A549 (cell line): ENCODE data around the gene NDUFA12. TPM values are rescaled to one million over a fixed set of nuclear protein-coding genes. Genes with fewer than 3 reads are reported as not detected.

Experiments used
- ATAC-seq, 2 experiments: fragments of 200-7000 bp in 1 of 2; fragments of >200 bp in 1 of 2; cut with Nextera tagmentation in 1 of 2; cut with Tn5 transposase in 1 of 2; 3 replicates each; pipeline versions ENCODE4 v1.8.0 to v1.9.1; 2018 to 2020; ENCODE audit warnings: mild to moderate bottlenecking in 1 of 2, moderate library complexity in 1 of 2
- CTCF ChIA-PET: fragments of 300-600 bp; sonication (Branson Sonifier 250); formaldehyde crosslinking; extraction: SDS; loops from one replicate; lab custom pipeline; 2021; ENCODE audit warnings: antibody characterized with exemption, inconsistent platforms; lab: Yijun Ruan, JAX
- POLR2A ChIA-PET: fragments of 350-600 bp; formaldehyde crosslinking; extraction: SDS; loops from one replicate; lab custom pipeline; 2021; ENCODE audit warnings: antibody characterized with exemption, inconsistent platforms; lab: Yijun Ruan, JAX
- DNase-seq, 2 experiments: peaks; one replicate each; pipeline versions ENCODE4 v3.0.0 to v3.0.0-alpha.2; 2011 to 2016; ENCODE audit warnings: low read depth in 1 of 2, low spot score in 1 of 2
- FAIRE-seq: peaks from 2 replicates; lab custom pipeline; 2011; peaks lifted over from hg19 to GRCh38; lab: Jason Lieb, UNC
- H3K27ac ChIP-seq, 2 experiments: fragments of >200 bp; sonication (Bioruptor Twin); formaldehyde crosslinking; 3 replicates each; pipeline ENCODE4 v1.5.1; 2016 to 2017
- H3K4me1 ChIP-seq: fragments of >200 bp; sonication (Bioruptor Twin); formaldehyde crosslinking; 3 replicates; pipeline ENCODE4 v1.6.1; 2016
- H3K4me2 ChIP-seq: fragments of >200 bp; sonication (Bioruptor Twin); formaldehyde crosslinking; 3 replicates; pipeline ENCODE4 v1.6.1; 2016
- H3K4me3 ChIP-seq: fragments of >200 bp; sonication (Bioruptor Twin); formaldehyde crosslinking; 3 replicates; pipeline ENCODE4 v1.5.1; 2016
- H3K9me3 ChIP-seq: fragments of >200 bp; sonication (Bioruptor Twin); formaldehyde crosslinking; 3 replicates; pipeline ENCODE4 v1.6.1; 2016
- ATOH8 ChIP-seq: fragments of 250-450 bp; sonication (Bioruptor Pico); IDR thresholded peaks from 2 replicates; pipeline ENCODE4 v1.5.0; 2020; ENCODE audit warnings: low read depth, mild to moderate bottlenecking, moderate library complexity
- CBX8 ChIP-seq: fragments of 200-600 bp; sonication (generic); IDR thresholded peaks from 2 replicates; pipeline ENCODE4 v1.6.1; 2016
- CHD4 ChIP-seq: fragments of 200-600 bp; sonication (generic); IDR thresholded peaks from 2 replicates; pipeline ENCODE4 v1.6.1; 2016; ENCODE audit warnings: antibody characterized with exemption, mild to moderate bottlenecking, borderline replicate concordance
- CTCF ChIP-seq: fragments of >200 bp; sonication (Bioruptor Twin); formaldehyde crosslinking; IDR thresholded peaks from 3 replicates; pipeline ENCODE4 v1.5.1; 2016
- EHF ChIP-seq: fragments of 250-450 bp; sonication (Bioruptor Pico); IDR thresholded peaks from 2 replicates; pipeline ENCODE4 v1.5.0; 2020; ENCODE audit warnings: mild to moderate bottlenecking
- EP300 ChIP-seq, 2 experiments: fragments of >200 bp; sonication (Bioruptor Twin); formaldehyde crosslinking; IDR thresholded peaks; 2 replicates in 1 of 2; 3 replicates in 1 of 2; pipeline ENCODE4 v1.6.1; 2016 to 2017
- ESRRA ChIP-seq: fragments of 150-350 bp; IDR thresholded peaks from 2 replicates; pipeline ENCODE4 v1.6.1; 2014; ENCODE audit warnings: mild to moderate bottlenecking, low read length, borderline replicate concordance
- FOSB ChIP-seq: fragments of 250-450 bp; sonication (Bioruptor Pico); IDR thresholded peaks from 2 replicates; pipeline ENCODE4 v1.5.0; 2020; ENCODE audit warnings: mild to moderate bottlenecking, moderate library complexity
- GATA3 ChIP-seq: IDR thresholded peaks from 2 replicates; pipeline ENCODE4 v1.6.1; 2012; ENCODE audit warnings: borderline replicate concordance
- HES2 ChIP-seq: fragments of >200 bp; sonication (Bioruptor Twin); formaldehyde crosslinking; IDR thresholded peaks from 2 replicates; pipeline ENCODE4 v1.6.1; 2016
- HEYL ChIP-seq: fragments of 250-450 bp; sonication (Bioruptor Pico); IDR thresholded peaks from 2 replicates; pipeline ENCODE4 v1.8.0; 2021; ENCODE audit warnings: mild to moderate bottlenecking, moderate library complexity
- HMGXB4 ChIP-seq: fragments of 250-450 bp; sonication (Bioruptor Pico); IDR thresholded peaks from 2 replicates; pipeline ENCODE4 v1.5.0; 2021; ENCODE audit warnings: mild to moderate bottlenecking, moderate library complexity, borderline replicate concordance
- HOXB13 ChIP-seq: fragments of 250-450 bp; sonication (Bioruptor Pico); IDR thresholded peaks from 2 replicates; pipeline ENCODE4 v1.5.0; 2020; ENCODE audit warnings: low read depth, mild to moderate bottlenecking, moderate library complexity
- HOXB5 ChIP-seq: fragments of 250-450 bp; sonication (Bioruptor Pico); IDR thresholded peaks from 2 replicates; pipeline ENCODE4 v1.5.0; 2020; ENCODE audit warnings: mild to moderate bottlenecking, moderate library complexity
- JUN ChIP-seq, 2 experiments: fragments of >200 bp; sonication (Bioruptor Twin); formaldehyde crosslinking; IDR thresholded peaks; 2 replicates in 1 of 2; 3 replicates in 1 of 2; pipeline ENCODE4 v1.6.1; 2016 to 2017
- NFE2L2 ChIP-seq: fragments of 150-350 bp; conservative IDR thresholded peaks from 2 replicates; pipeline ENCODE4 v1.6.1; 2014; ENCODE audit warnings: low read length
- NPAS2 ChIP-seq: fragments of 250-450 bp; sonication (Bioruptor Pico); IDR thresholded peaks from 2 replicates; pipeline ENCODE4 v1.8.0; 2022; ENCODE audit warnings: mild to moderate bottlenecking, moderate library complexity, borderline replicate concordance
- PBX3 ChIP-seq: IDR thresholded peaks from 2 replicates; pipeline ENCODE4 v1.6.1; 2012
- PHF8 ChIP-seq: fragments of 200-600 bp; sonication (generic); IDR thresholded peaks from 2 replicates; pipeline ENCODE4 v1.6.1; 2016; ENCODE audit warnings: low read depth, mild to moderate bottlenecking, antibody characterized with exemption, moderate library complexity, borderline replicate concordance
- POLR2AphosphoS2 ChIP-seq: conservative IDR thresholded peaks from 2 replicates; pipeline ENCODE4 v1.6.1; 2012; ENCODE audit warnings: low read length, improper control_type of control experiment, inconsistent platforms
- RAD21 ChIP-seq, 2 experiments: fragments of >200 bp in 1 of 2; sonication (Bioruptor Twin) in 1 of 2; formaldehyde crosslinking in 1 of 2; IDR thresholded peaks in 1 of 2; conservative IDR thresholded peaks in 1 of 2; 2 replicates in 1 of 2; 3 replicates in 1 of 2; pipeline ENCODE4 v1.6.1; 2012 to 2018; ENCODE audit warnings: inconsistent platforms in 1 of 2
- RFX5 ChIP-seq: fragments of 450-650 bp; IDR thresholded peaks from 2 replicates; pipeline ENCODE4 v1.7.1; 2014; ENCODE audit warnings: antibody characterized with exemption, mild to moderate bottlenecking, moderate library complexity
- RNF2 ChIP-seq: fragments of 200-600 bp; sonication (generic); IDR thresholded peaks from 2 replicates; pipeline ENCODE4 v1.6.1; 2016; ENCODE audit warnings: low read depth, mild to moderate bottlenecking, antibody characterized with exemption, moderate library complexity, borderline replicate concordance
- SREBF2 ChIP-seq: fragments of 450-650 bp; IDR thresholded peaks from 2 replicates; pipeline ENCODE4 v1.6.1; 2014; ENCODE audit warnings: mild to moderate bottlenecking, moderate library complexity
- TFCP2L1 ChIP-seq: fragments of 250-450 bp; sonication (Bioruptor Pico); IDR thresholded peaks from 2 replicates; pipeline ENCODE4 v1.5.0; 2021; ENCODE audit warnings: mild to moderate bottlenecking
- USF2 ChIP-seq: fragments of 450-650 bp; IDR thresholded peaks from 2 replicates; pipeline ENCODE4 v1.6.1; 2014; ENCODE audit warnings: antibody characterized with exemption
- ZC3H11A ChIP-seq: fragments of 450-650 bp; IDR thresholded peaks from 2 replicates; pipeline ENCODE4 v1.6.1; 2014; ENCODE audit warnings: antibody characterized with exemption, mild to moderate bottlenecking
- ZNF302 ChIP-seq: fragments of 250-450 bp; sonication (Bioruptor Pico); IDR thresholded peaks from 2 replicates; pipeline ENCODE4 v1.9.0; 2021; ENCODE audit warnings: inconsistent platforms, mild to moderate bottlenecking, moderate library complexity
- ZSCAN20 ChIP-seq: fragments of 250-450 bp; sonication (Bioruptor Pico); IDR thresholded peaks from 2 replicates; pipeline ENCODE4 v1.8.0; 2022; ENCODE audit warnings: mild to moderate bottlenecking, moderate library complexity
- WGBS: methylation state at CpG from one replicate; pipeline ENCODE4 v1.1.6; 2017; ENCODE audit errors: missing lambda C conversion rate; 5-methylcytosine and 5-hydroxymethylcytosine counted together
- polyA plus RNA-seq, 4 experiments: library from polyadenylated mRNA; depleted of rRNA in 3 of 4; stranded (reverse); fragments of >200 nt; fragmentation: RNase III in 1 of 4; extraction: RNeasy Plus Mini Kit Qiagen cat#74134 plus additional on column Dnase treatment in 1 of 4; gene quantifications; 2 replicates in 3 of 4; 3 replicates in 1 of 4; pipeline ENCODE4 v1.2.3, GENCODE V29; 2011 to 2017

Gene NDUFA12
- polyA plus RNA-seq, 2 of the 4 experiments (the other 2 are of a cell fraction) = 207 to 257 TPM

GRCh38 chr12:95022477-95022876, 19.0 kb upstream of the NDUFA12 start:
- TF ChIP-seq ZNF302 (CRISPR knock-in tag) (no peak), CHD4 (no peak), TFCP2L1 (no peak), POLR2AphosphoS2 (no peak), CBX8 (no peak), PBX3 (no peak), FOSB (CRISPR knock-in tag) (no peak), EHF (CRISPR knock-in tag) (no peak), USF2 (no peak), RNF2 (no peak), ATOH8 (CRISPR knock-in tag) (no peak), ESRRA (no peak), HMGXB4 (CRISPR knock-in tag) (no peak), HEYL (CRISPR knock-in tag) (no peak), RFX5 (no peak), HOXB5 (CRISPR knock-in tag) (no peak), ZC3H11A (no peak), JUN (IDR thresholded peaks at IDR 0.05) (no peak), HES2 (no peak), RAD21 (conservative IDR thresholded peaks at IDR 0.05 in 1 of 2, IDR thresholded peaks at IDR 0.05 in 1 of 2) (no peak)
- DNase-seq (no peak), FAIRE-seq (no peak), ATAC-seq (peak in 1 of 2 experiments; percentile 38; a peak in 2 of 6 replicates)
- CTCF ChIA-PET = interaction anchor here (0.6 kb wide), 1 partner anchor 114 kb away, joined by 3 read pairs; no protein-coding TSS in a partner anchor
- H3K27ac ChIP-seq = no peak overlapping the region
- no peak overlapping the region for H3K4me2 ChIP-seq
- H3K4me3 ChIP-seq = no peak overlapping the region
- no peaks in the 10 kb centered on the region for H3K9me3 ChIP-seq
- POLR2A ChIA-PET = no interaction called here
- 83% methylated on average over 2 of the region's 2 CpGs for WGBS
- H3K4me1 ChIP-seq = no peaks in the 10 kb centered on the region

GRCh38 chr12:95017482-95017881, 14.0 kb upstream of the NDUFA12 start:
- DNase-seq (no peak), FAIRE-seq (no peak), ATAC-seq (no peak)
- Histone ChIP-seq H3K9me3 (no peaks in the 10 kb centered on the region), H3K27ac (no peak overlapping the region), H3K4me2 (no peak overlapping the region), H3K4me1 (no peaks in the 10 kb centered on the region), H3K4me3 (no peak overlapping the region)
- ChIA-PET CTCF (no interaction called here), POLR2A (no interaction called here)
- 29% methylated on average over 1 of the region's 1 CpG for WGBS
- TF ChIP-seq CTCF = no peak
- no peak for TF ChIP-seq HOXB13 (CRISPR knock-in tag)
- no peak for TF ChIP-seq PBX3
- TF ChIP-seq HES2 = no peak
- TF ChIP-seq SREBF2 = no peak
- TF ChIP-seq EP300 (IDR thresholded peaks at IDR 0.05) = no peak
- TF ChIP-seq PHF8 = no peak
- TF ChIP-seq EHF (CRISPR knock-in tag) = no peak
- no peak for TF ChIP-seq NFE2L2
- no peak for TF ChIP-seq NPAS2
- TF ChIP-seq ZSCAN20 (CRISPR knock-in tag) = no peak
- no peak for TF ChIP-seq USF2
- TF ChIP-seq GATA3 = no peak
